Activated CD8-positive, alpha-beta memory T cell treated with anti-CD3 and anti-CD28 coated beads for 48 hours (primary cell): ENCODE measurements around the gene GRIP1.

Experiments used
- DNase-seq, 3 experiments: peaks; one replicate each; pipeline ENCODE4 v3.0.0-alpha.2; 2020; ENCODE audit warnings: low read depth in 2 of 3, low spot score in 2 of 3

GRIP1 gene, protein sequence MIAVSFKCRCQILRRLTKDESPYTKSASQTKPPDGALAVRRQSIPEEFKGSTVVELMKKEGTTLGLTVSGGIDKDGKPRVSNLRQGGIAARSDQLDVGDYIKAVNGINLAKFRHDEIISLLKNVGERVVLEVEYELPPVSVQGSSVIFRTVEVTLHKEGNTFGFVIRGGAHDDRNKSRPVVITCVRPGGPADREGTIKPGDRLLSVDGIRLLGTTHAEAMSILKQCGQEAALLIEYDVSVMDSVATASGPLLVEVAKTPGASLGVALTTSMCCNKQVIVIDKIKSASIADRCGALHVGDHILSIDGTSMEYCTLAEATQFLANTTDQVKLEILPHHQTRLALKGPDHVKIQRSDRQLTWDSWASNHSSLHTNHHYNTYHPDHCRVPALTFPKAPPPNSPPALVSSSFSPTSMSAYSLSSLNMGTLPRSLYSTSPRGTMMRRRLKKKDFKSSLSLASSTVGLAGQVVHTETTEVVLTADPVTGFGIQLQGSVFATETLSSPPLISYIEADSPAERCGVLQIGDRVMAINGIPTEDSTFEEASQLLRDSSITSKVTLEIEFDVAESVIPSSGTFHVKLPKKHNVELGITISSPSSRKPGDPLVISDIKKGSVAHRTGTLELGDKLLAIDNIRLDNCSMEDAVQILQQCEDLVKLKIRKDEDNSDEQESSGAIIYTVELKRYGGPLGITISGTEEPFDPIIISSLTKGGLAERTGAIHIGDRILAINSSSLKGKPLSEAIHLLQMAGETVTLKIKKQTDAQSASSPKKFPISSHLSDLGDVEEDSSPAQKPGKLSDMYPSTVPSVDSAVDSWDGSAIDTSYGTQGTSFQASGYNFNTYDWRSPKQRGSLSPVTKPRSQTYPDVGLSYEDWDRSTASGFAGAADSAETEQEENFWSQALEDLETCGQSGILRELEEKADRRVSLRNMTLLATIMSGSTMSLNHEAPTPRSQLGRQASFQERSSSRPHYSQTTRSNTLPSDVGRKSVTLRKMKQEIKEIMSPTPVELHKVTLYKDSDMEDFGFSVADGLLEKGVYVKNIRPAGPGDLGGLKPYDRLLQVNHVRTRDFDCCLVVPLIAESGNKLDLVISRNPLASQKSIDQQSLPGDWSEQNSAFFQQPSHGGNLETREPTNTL

GRCh38 chr12:66678338-66679275 is at the start of gene GRIP1:
Gene GRIP1 (minus strand): TSS chr12:66679076. CDS start chr12:66678904, 172 bp downstream.
- DNase-seq, result no peak

DNA sequence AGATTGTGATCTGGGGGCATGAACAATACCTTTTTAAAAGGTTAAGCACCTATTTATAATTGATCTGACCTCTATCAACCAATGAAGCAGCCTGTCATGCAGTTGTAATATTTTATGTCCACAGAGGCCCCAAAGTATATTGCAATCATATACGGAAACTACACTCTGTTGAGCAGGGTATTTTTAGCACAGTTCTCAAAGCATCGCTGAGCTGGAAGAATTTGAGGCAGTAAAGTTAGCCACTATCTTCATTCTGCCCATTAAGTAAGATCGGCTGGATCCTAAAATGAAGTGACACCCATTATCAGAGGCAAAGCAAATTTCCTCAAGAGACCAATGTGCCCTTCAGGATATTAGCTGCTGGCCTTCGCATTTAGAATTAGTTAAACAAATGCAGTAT is 47.7 kb upstream of the GRIP1 start:
- DNase-seq, result no peak

DNA sequence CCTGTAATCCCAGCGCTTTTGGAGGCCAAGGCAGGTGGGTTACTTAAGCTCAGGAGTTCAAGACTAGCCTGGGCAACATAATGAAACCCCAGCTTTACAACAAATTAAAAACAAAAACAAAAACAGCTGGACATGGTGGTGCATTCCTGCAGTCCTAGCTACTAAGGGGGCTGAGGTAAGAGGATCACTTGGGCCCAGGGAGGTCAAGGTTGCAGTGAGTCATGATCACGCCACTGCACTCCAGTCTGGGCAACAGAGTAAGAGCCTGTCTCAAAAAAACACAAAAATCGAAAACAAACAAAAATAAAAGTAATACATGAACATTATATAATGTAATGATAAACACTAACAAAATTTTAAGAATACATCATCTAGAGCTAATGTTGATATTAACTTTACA is 46.2 kb upstream of the GRIP1 start:
- no peak for DNase-seq

DNA sequence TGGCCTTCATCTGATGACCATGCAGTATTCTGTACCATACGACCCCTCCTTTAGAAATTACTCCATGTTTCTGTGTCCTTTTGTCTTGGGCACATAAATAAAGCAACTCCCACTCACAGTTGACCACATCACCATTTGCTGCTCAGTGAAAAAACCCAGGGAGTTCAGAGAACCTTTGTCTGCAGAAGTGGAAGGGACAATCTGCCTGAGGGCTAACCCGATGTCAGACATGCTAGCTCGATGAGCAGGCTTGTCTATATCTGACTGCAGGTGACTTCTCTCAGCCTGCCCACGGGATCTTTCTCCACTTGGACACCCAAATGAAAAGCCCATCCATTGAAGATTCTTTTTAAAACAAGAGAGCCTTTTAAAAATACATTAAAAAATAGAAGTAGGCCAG is 45.7 kb upstream of the GRIP1 start:
- DNase-seq, result no peak

GRCh38 chr12:66724026-66724425 is 45.1 kb upstream of the GRIP1 start:
- no peak for DNase-seq

GRCh38 chr12:66719862-66720261 is 41.0 kb upstream of the GRIP1 start:
- no peak for DNase-seq

DNA sequence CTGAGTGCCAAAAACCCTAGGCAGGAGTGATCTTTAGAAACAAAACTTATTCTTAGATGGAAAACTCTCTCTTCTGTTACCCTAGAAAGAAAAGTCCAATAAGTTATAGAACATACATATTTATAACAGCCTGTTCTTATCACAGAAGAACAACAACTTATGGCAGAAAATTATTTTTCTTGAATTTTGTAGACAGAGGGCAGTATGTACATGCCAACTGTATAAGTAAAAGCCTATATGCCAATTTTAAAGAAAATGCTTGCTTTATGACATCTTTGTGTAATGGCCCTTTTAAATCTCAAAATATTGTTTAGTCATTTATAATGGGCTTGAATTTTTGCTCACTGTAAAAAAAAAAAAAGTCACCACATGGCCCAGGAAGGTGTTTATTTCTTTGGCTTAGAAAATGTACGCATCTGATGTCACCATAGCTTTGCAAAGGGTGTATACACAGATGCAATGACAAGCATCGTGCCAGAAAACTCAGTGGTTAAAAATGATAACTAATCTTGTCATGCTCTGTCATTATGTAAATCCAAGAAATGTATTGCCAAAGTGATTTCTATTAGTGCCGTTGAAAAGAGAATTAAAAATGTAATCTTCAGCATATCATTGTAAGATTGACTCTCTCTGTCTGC is 38.3 kb upstream of the GRIP1 start:
- no peak for DNase-seq

GRCh38 chr12:66716522-66716921 is 37.6 kb upstream of the GRIP1 start:
- DNase-seq, result no peak

GRCh38 chr12:66714709-66715108 is 35.8 kb upstream of the GRIP1 start:
- no peak for DNase-seq

DNA sequence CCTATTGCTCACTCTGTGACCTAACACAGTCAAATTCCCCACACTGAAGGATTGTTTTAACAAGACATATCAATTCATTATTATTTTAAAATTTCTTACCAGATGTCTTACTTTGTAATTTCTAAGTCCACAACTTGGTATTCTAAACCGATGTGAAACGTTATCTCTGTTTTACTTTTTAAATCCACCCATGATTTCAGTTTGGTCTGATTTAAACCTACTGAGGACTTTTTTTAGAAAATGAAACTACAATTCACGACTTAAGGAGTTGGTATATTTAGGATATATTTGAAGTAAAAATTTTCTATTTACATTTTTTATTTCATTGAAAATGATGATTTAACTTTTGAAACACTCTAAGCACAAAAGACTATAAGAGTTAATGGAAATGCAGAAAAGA is 35.1 kb upstream of the GRIP1 start:
- DNase-seq, result no peak

- no peak for DNase-seq
Observed at GRCh38 chr12:66709893-66710292, 31.0 kb upstream of the GRIP1 start.

GRCh38 chr12:66709457-66709773 is 30.5 kb upstream of the GRIP1 start:
- no peak for DNase-seq

- DNase-seq, result no peak
Observed at GRCh38 chr12:66708704-66709456, 30.0 kb upstream of the GRIP1 start.

- no peak for DNase-seq
Observed at GRCh38 chr12:66707002-66707697, 28.3 kb upstream of the GRIP1 start.

GRCh38 chr12:66699738-66700482 is 21.0 kb upstream of the GRIP1 start:
- DNase-seq, result no peak

- no peak for DNase-seq
Observed at GRCh38 chr12:66698558-66698957, 19.7 kb upstream of the GRIP1 start.

GRCh38 chr12:66697404-66697803 is 18.5 kb upstream of the GRIP1 start:
- DNase-seq, result no peak
